ENCODE measurements around the gene ZNF3. TPM values are rescaled to one million over a fixed set of nuclear protein-coding genes. Genes with fewer than 3 reads are reported as not detected.
"Not testable (repeated sequence)": the region's sequence is repeated elsewhere in the genome, so short reads cannot be mapped to it uniquely, and the experiment has no call there.

Gene ZNF3
- total RNA-seq (10 to 100 TPM; 15.2 to 42.0 (median 37.8) TPM), polyA plus RNA-seq (10 to 100 TPM; 12.4 to 19.6 (median 13.5) TPM)
- long read RNA-seq, donor 1, partial matches to known transcripts, result 0 of 4 reads
- long read RNA-seq, donor 1, other reads (novel, unspliced or antisense), result 0 of 4 reads
- long read RNA-seq, donor 2, partial matches to known transcripts, result 76 of 171 reads
- long read RNA-seq, donor 2, other reads (novel, unspliced or antisense), result 91 of 171 reads
- long read RNA-seq, donor 3, partial matches to known transcripts, result 0 of 2 reads
- long read RNA-seq, donor 3, other reads (novel, unspliced or antisense), result 0 of 2 reads
- long read RNA-seq, donor 4, partial matches to known transcripts, result 0 of 9 reads
- long read RNA-seq, donor 4, other reads (novel, unspliced or antisense), result 9 of 9 reads
- long read RNA-seq, donor 5, transcript ZNF3-202 (6 exons, 2,799 nt), result major isoform, 5 of 8 reads
- long read RNA-seq, donor 5, partial matches to known transcripts, result 0 of 8 reads
- long read RNA-seq, donor 5, other reads (novel, unspliced or antisense), result 0 of 8 reads
- long read RNA-seq, donor 6, transcript ZNF3-202 (6 exons, 2,799 nt), result major isoform, 7 of 10 reads
- long read RNA-seq, donor 6, partial matches to known transcripts, result 0 of 10 reads
- long read RNA-seq, donor 6, other reads (novel, unspliced or antisense), result 0 of 10 reads
- long read RNA-seq, donor 7, partial matches to known transcripts, result 0 of 7 reads
- long read RNA-seq, donor 7, other reads (novel, unspliced or antisense), result 0 of 7 reads
- long read RNA-seq, donor 8, partial matches to known transcripts, result 0 of 3 reads
- long read RNA-seq, donor 8, other reads (novel, unspliced or antisense), result 0 of 3 reads
- long read RNA-seq, donor 9, transcript ZNF3-202 (6 exons, 2,799 nt), result major isoform, 7 of 9 reads
- long read RNA-seq, donor 9, partial matches to known transcripts, result 0 of 9 reads
- long read RNA-seq, donor 9, other reads (novel, unspliced or antisense), result 0 of 9 reads
- long read RNA-seq, donor 10, partial matches to known transcripts, result 0 of 5 reads
- long read RNA-seq, donor 10, other reads (novel, unspliced or antisense), result 0 of 5 reads

DNA sequence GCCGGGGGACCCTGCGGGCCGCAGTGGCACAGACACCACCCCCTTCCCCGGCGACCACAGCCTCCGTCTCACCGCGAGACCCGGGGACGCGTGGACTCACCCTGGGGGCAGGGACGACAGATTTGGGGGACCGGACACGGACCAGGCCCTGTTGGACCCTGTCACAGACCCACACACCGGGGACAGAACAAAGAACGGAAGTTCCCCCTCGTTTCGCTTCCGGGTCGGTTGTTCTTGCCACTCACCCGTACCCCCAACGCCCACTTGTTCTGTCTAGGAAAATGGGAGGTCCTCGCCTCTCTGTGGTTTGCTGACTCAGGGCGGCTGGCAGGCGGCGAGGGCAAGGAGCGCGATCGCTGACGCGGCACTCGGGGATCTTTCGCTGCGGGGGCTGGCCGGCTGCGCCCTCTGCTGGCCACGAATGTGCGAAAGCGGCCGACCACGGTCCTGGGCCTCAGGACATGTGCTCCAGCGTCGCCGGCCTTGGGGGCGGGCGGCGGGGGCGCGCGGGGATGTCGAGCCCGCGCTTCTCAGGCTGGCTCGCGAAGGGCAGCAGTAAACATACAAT lies at the start of gene ZNF3:
Gene ZNF3, minus strand, starts transcription at position 189 of the 568 bp plus-strand sequence. CDS start 4,366 bp downstream, outside the sequence.
- DNase-seq, result peak; percentile 98 to 100
- intact Hi-C loops (cut with DNase I; ENCODE audit: low total_unique reads), result no loop called here
- peaks cover 9 to 31% (median 30%) of the 10 kb centered on the region in 4 donors for H3K36me3 ChIP-seq
- peaks cover 29 to 51% (median 42%) of the 10 kb centered on the region in 4 donors for H3K4me1 ChIP-seq
- H3K4me3 ChIP-seq, result peak within 1 kb of the TSS; percentile 84 to 98 (median 92)
- H3K27me3 ChIP-seq, result no peaks in the 10 kb centered on the region
- peak within 1 kb of the TSS; percentile 67 to 93 (median 88) for H3K27ac ChIP-seq
- TF ChIP-seq POLR2A (IDR thresholded peaks at IDR 0.05), result no peak
- TF ChIP-seq POLR2AphosphoS5 (IDR thresholded peaks at IDR 0.05), result peak; percentile 74 to 98 (median 85)
- TF ChIP-seq, protein P1, sequence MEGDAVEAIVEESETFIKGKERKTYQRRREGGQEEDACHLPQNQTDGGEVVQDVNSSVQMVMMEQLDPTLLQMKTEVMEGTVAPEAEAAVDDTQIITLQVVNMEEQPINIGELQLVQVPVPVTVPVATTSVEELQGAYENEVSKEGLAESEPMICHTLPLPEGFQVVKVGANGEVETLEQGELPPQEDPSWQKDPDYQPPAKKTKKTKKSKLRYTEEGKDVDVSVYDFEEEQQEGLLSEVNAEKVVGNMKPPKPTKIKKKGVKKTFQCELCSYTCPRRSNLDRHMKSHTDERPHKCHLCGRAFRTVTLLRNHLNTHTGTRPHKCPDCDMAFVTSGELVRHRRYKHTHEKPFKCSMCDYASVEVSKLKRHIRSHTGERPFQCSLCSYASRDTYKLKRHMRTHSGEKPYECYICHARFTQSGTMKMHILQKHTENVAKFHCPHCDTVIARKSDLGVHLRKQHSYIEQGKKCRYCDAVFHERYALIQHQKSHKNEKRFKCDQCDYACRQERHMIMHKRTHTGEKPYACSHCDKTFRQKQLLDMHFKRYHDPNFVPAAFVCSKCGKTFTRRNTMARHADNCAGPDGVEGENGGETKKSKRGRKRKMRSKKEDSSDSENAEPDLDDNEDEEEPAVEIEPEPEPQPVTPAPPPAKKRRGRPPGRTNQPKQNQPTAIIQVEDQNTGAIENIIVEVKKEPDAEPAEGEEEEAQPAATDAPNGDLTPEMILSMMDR (IDR thresholded peaks at IDR 0.05), result peak in 6 of 7 experiments; percentile 61 to 97 (median 94)
- TF ChIP-seq EP300 (IDR thresholded peaks at IDR 0.05), result peak; percentile 51
- no peaks in the 10 kb centered on the region for H3K9me3 ChIP-seq
- WGBS, 5 donors, result 0 to 2% (median 1%) methylated on average over 39 to 55 of the region's 55 CpGs

DNA sequence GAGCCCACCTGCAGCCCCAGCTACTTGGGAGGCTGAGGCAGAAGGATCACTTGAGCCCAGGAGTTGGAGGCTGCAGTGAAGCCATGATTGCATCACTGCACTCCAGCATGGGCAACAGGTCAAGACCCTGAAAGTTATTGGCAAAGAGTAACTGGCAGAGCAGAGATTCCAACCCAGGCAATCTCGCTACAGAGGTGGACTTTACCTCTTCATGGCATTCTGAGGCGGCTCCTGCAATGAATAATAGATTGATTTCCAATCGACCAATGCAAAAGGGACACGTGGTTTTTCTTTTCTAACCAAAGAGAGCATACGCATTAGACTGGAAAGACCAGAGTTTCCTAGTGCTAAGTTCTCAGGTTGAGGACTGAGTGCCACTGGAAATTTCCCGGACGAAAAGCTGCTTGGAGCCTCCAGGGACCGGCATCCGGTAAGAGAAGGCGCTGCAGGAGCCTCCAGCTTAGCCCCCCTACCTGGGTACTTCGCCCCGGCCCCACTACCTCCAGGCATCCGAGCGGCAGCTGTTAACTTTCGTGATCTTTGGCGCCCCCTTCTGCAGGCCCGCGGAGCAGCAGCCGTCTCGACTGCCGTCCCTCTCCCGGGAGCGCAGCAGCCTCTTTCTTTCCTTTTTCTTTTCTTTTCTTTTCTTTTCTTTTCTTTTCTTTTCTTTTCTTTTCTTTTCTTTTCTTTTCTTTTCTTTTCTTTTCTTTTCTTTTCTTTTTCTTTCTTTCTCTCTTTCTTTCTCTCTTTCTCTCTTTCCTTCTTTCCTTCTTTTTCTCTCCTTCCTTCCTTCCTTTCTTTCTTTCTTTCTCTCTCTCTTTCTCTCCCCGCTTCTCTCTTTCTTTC lies 49.3 kb upstream of the ZNF3 start:
- peak overlapping the region in 3 of 4 donors; percentile 11 to 26 (median 20) for H3K4me3 ChIP-seq
- TF ChIP-seq, protein P1 (IDR thresholded peaks at IDR 0.05), result peak in 5 of 7 experiments; percentile 83 to 90 (median 85)
- TF ChIP-seq POLR2A (IDR thresholded peaks at IDR 0.05), result no peak
- TF ChIP-seq EP300 (IDR thresholded peaks at IDR 0.05), result no peak
- peaks cover 27 to 49% (median 37%) of the 10 kb centered on the region in 4 donors for H3K4me1 ChIP-seq
- H3K9me3 ChIP-seq, result no peaks in the 10 kb centered on the region
- no peaks in the 10 kb centered on the region for H3K27me3 ChIP-seq
- intact Hi-C loops (cut with DNase I; ENCODE audit: low total_unique reads), result loop anchor here (10.0 kb wide), 1 partner anchor 84 kb away; the partner anchor contains the start of gene PVRIG
- H3K36me3 ChIP-seq, result no peaks in the 10 kb centered on the region
- 7 to 10% (median 10%) methylated on average over 24 of the region's 24 CpGs for WGBS, 5 donors
- DNase-seq, result peak; percentile 88 to 91
- peak overlapping the region in 4 of 5 donors; percentile 47 to 67 (median 60) for H3K27ac ChIP-seq

DNA sequence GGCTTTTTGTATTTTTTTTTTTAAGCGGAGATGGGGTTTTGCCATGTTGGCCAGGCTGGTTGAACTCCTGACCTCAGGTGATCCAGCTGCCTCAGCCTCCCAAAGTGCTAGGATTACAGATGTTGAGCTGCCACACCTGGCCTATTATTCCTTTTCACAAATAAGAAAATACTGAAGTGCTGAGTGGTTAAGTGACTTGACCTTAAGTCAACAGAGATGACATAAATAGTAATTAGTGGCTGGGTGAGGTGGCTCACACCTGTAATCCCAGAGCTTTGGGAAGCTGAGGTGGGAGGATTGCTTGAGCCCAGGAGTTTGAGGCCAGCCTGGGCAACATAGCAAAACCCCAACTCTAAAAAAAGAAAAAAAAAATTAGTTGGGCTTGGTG lies 48.7 kb upstream of the ZNF3 start:
- Histone ChIP-seq H3K4me1 (peaks cover 34 to 55% (median 43%) of the 10 kb centered on the region in 4 donors), H3K27ac (peak overlapping the region in 2 of 5 donors; percentile 47 to 57)
- WGBS, 5 donors, result 93 to 100% (median 95%) methylated on average over 1 of the region's 1 CpG
- H3K4me3 ChIP-seq, H3K36me3 ChIP-seq, H3K27me3 ChIP-seq, DNase-seq, H3K9me3 ChIP-seq: not testable (repeated sequence)
- intact Hi-C loops (cut with DNase I; ENCODE audit: low total_unique reads), result loop anchor here (10.0 kb wide), 1 partner anchor 85 kb away; the partner anchor contains the start of gene PVRIG

DNA sequence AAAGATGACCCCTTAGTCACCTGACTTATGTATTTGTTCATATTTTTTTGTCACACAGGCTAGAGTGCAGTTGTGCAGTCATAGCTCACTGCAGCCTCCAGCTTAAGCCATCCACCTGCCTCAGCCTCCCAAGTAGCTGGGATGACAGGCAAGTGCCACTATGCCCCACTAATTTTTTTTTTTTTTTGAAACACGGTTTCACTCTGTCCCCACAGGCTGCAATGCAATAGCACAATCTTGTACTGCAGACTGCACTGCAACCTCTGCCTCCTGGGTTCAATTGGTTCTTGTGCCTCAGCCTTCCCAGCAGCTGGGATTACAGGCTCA lies 47.1 kb upstream of the ZNF3 start:
- H3K27ac ChIP-seq, result peak overlapping the region in 1 of 5 donors; percentile 99
- DNase-seq, result no peak
- no peak overlapping the region for H3K4me3 ChIP-seq
- H3K27me3 ChIP-seq, result no peaks in the 10 kb centered on the region
- intact Hi-C loops (cut with DNase I; ENCODE audit: low total_unique reads), result no loop called here
- TF ChIP-seq POLR2AphosphoS5 (IDR thresholded peaks at IDR 0.05), result no peak
- TF ChIP-seq POLR2A (IDR thresholded peaks at IDR 0.05), result no peak
- no peak for TF ChIP-seq EP300 (IDR thresholded peaks at IDR 0.05)
- TF ChIP-seq, protein P1 (IDR thresholded peaks at IDR 0.05), result no peak
- peaks cover 0 to 10% (median 0%) of the 10 kb centered on the region in 4 donors for H3K36me3 ChIP-seq
- peaks cover 35 to 60% (median 50%) of the 10 kb centered on the region in 4 donors for H3K4me1 ChIP-seq
- H3K9me3 ChIP-seq, result no peaks in the 10 kb centered on the region
- 46 to 63% (median 48%) methylated on average over 1 of the region's 1 CpG for WGBS, 5 donors
